ENCODE results near the gene RABGEF1.
"Not testable (repeated sequence)": the region's sequence is repeated elsewhere in the genome, so short reads cannot be mapped to it uniquely, and the experiment has no call there.

GRCh38 chr7:66846096-66846445 lies 105.5 kb downstream of the RABGEF1 start:
- TF ChIP-seq POLR2A, CTCF (IDR thresholded peaks at IDR 0.05): not testable (repeated sequence)
